GM21423 (cell line): Measurements from ENCODE around the gene ISG15.

Experiments used
- ATAC-seq: cut with Tn5 transposase; IDR thresholded peaks from one replicate; pipeline ENCODE4 v1.9.1; 2021; ENCODE audit warnings: mild to moderate bottlenecking, moderate library complexity; ENCODE audit not compliant: unreplicated experiment

ISG15 gene

GRCh38 chr1:1013105-1013921 is at the start of gene ISG15:
TSS of gene ISG15 (plus strand) at chr1:1013497. CDS start at chr1:1013574, 77 bp downstream.
- ATAC-seq, result peak; percentile 88

DNA sequence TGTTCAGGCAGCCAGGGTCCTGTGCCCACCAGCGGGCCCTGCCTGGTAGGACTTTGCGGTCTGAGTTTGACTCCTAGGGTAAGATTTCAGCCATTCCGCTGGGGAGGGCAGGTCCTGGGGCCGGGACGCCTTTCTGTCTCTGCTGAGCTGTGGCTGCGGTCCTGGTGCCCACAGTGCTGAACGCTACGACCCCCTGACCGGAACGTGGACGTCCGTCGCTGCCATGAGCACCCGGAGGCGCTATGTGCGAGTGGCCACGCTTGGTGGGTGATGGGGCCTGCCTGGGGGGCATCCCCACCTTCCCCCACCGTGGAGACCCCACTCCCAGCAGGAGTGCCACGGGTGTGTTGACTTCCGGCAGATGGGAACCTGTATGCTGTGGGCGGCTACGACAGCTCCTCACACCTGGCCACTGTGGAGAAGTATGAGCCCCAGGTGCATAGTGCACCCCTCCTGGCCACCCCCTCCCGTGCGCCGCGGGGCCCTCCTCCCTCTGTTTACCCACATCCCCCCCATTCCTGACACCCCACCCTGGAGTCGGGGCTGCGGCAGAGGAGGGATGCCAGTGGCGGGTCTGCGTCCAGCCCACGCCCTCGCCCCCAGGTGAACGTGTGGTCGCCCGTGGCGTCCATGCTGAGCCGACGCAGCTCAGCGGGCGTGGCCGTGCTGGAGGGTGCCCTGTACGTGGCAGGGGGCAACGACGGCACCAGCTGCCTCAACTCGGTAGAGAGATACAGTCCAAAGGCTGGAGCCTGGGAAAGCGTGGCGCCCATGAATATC is 49.4 kb upstream of the ISG15 start:
- ATAC-seq, result no peak

GRCh38 chr1:964691-965525 is 48.4 kb upstream of the ISG15 start:
- no peak for ATAC-seq

GRCh38 chr1:965526-966134 is 47.7 kb upstream of the ISG15 start:
- no peak for ATAC-seq

- peak; percentile 32 for ATAC-seq
Measured at GRCh38 chr1:966135-966703, 47.1 kb upstream of the ISG15 start, which contains the start of gene PLEKHN1. TSS of gene PLEKHN1 (plus strand) at chr1:966482. CDS start at chr1:966532, 50 bp downstream.

- peak; percentile 66 for ATAC-seq
Measured at GRCh38 chr1:966704-967300, 46.5 kb upstream of the ISG15 start.

DNA sequence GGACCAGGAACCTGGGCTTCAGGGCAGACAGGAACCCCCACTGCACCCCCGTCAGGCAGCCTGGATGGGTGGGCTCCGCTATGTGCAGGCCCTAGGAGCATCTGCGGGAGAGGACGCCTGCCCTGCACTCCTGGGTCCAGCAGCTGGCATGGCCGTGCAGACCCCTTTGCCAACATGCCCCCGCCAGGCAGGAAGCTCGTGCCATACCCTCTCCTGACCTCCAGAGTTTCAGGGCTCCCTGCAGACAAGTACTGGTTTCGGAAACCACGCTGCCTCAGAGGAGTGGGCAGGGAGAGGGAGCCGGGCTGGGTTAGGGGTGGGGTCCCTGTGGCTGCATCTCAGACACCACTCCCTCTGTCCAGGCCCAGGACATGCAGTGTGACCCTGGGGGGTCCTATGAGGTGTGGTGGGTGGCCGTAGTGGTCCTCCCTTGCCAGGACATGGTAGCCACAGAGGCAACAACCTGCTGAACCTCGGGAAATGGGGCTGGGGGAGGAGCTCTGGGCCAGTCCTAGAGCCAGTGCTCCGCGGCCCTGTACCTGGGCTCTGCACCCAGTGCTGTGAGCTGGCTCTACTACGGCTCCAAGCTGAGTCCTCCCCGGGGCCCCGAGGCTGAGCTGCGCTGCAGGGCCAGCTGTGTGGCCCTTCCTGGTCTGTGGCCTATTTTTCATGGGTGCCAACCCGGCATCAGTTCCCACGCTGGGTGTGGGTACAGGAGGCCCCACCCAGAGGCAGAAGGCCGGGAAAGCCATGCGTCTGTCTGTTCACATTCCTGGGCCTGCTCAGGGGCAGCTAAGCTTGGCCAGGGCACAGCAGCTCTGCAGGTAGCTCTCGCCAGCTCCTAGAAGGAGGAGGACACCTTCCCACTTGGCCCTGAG is 45.6 kb upstream of the ISG15 start:
- no peak for ATAC-seq

DNA sequence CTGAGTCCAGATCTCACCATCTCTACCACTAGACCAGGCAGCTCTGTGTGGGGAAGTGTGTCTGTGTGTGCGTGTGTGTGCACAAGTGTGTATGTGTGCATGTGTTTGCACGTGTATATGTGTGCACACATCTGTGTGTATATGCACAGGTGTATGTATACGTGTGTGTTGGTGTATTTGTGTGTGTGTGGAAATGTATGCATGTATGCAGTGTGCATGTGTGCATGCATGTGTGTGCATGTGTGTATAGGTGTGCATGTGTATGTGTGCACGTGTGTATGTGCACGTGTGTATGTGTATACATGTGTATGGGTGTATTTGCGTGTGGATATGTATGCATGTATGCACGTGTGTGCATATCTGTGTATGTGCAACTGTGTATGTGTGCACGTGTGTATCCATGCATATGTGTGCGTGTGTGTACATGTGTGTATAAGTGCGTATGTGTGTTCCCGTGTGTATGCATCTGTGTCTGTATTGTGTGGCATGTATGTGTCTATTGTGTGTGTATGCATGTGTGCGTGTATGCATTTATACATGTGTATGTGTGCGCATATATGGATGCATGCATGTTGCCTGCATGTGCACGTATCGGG is 43.9 kb upstream of the ISG15 start:
- ATAC-seq, result no peak

- ATAC-seq, result no peak
Measured at GRCh38 chr1:970242-970972, 42.9 kb upstream of the ISG15 start.

DNA sequence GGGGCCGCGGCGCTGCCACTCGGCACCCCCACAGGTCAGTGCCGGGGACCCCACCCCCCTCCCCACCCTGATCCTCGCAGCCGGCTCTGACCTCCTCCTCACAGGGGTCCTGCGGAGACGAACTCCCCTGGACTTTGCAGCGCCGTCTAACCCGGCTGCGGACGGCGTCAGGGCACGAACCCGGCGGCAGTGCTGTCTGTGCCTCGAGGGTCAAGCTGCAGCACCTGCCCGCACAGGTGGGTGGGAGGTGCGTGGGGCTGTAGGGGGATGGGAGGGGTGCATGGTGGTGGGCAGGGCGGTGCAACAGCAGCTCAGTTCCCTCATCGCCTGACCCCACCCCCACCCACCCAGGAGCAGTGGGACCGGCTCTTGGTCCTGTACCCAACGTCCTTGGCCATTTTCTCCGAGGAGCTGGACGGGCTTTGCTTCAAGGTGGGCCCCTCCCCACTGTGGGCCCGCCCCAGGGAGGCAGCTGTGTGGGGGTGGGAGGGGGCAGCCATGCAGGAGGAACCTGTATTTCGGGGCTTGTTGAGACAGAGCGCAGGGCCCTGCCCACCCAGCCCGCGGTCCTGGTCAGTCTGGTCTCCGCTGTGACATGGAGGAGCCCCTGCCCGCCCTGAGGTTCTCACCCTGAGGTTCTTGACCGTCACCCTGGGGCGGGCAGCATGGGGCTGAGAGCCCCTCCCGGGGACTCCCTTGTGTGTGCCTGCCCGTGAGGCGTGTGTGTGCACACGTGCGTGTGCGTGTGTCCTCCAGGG is 42.1 kb upstream of the ISG15 start:
- ATAC-seq, result no peak

DNA sequence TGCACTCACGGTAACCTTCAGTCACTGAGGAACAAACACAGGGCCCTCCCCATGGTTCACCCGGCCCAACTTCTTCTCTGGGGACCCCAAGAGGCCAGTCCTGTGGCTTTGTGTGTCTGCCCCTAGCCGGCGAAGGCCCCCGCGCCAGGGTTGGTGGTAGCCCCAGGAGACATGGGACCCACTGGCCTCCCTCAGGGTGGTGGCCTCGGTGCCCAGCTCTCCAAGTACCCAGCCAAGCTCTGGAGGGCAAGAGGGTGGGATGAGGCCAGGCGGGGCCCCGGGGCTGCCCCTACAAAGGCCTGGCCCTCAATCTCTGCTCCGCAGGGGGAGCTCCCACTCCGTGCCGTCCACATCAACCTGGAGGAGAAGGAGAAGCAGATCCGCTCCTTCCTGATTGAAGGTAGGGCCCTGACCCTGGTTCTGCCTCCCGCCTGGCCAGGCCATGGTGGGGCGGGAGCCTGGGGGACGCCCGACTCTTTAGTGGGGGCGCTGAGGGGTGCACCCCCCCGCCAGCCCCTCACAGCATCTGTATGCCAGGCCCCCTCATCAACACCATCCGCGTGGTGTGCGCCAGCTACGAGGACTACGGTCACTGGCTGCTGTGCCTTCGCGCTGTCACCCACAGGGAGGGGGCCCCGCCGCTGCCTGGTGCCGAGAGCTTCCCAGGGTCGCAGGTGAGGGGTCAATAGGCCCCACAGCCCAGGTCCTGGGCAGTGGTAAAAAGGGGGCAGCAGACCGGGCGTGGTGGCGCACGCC is 41.4 kb upstream of the ISG15 start:
- ATAC-seq, result no peak

DNA sequence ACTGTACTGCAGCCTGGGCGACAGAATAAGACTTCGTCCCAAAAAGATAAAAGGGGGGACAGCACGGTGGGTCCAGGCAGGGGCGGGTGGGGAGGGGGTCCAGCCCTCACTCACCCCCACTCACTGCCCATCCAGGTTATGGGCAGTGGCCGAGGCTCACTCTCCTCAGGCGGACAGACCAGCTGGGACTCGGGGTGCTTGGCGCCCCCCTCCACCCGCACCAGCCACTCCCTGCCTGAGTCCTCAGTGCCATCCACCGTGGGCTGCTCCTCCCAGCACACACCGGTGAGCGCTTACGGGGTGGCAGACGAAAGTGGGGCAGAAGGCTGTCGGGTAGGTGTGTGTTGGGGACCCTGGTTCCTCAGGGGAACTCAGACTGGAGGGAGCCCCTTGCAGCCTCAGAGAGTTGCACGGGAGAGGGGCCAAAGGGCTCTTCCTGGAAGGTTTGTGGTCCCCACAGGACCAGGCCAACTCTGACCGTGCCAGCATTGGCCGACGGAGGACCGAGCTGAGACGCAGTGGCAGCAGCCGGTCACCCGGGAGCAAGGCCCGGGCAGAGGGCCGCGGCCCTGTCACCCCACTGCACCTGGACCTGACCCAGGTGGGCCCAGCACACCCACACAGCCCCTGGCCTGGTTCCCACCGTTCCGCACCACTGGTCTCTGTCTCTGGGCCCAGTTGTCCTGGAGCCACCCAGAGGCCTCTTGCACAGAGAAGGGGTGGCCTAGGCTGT is 40.4 kb upstream of the ISG15 start:
- no peak for ATAC-seq

DNA sequence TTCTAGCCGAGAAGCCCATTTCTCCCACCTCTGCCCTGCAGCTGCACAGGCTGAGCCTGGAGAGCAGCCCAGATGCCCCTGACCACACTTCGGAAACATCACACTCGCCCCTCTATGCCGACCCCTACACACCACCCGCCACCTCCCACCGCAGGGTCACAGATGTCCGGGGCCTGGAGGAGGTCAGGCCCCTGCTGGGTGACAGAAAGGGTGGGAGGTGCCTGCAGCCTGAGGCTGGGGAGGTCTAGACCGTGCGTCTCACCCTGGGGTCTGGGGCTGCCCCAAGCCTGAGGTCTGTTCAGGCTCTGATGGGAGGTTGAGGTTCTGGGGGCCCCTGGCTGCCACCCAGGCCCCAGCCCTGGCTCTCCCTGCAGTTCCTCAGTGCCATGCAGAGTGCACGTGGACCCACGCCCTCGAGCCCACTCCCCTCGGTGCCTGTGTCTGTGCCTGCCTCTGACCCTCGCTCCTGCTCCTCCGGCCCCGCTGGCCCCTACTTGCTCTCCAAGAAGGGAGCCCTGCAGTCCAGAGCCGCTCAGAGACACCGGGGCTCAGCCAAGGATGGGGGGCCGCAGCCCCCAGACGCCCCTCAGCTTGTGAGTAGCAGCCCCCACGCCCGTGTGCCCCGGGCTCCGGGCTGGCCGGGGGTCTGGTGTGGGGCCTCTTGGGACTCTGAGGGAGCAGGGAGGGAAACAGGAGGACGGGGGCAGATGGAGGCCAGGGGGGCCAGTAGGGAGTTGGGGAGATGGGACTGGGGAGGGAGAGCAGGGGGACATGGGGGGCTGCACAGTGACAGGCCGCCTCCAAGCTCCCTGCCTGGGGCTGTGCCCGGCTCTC is 39.6 kb upstream of the ISG15 start:
- ATAC-seq, result no peak

DNA sequence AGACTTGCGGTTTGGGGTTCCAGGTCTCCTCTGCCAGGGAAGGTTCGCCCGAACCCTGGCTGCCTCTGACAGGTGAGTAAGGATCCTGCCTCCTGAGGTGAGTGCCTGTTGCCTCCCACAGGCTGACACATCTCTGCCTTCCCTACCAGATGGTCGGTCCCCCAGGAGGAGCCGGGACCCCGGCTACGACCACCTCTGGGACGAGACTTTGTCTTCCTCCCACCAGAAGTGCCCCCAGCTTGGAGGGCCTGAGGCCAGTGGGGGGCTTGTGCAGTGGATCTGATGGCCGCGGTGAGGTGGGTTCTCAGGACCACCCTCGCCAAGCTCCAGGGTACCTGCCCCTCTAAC is 39.0 kb upstream of the ISG15 start:
- ATAC-seq, result no peak

- ATAC-seq, result no peak
Measured at GRCh38 chr1:974687-975328, 38.5 kb upstream of the ISG15 start.
